ENCODE measurements around the gene FAM124B.

DNA sequence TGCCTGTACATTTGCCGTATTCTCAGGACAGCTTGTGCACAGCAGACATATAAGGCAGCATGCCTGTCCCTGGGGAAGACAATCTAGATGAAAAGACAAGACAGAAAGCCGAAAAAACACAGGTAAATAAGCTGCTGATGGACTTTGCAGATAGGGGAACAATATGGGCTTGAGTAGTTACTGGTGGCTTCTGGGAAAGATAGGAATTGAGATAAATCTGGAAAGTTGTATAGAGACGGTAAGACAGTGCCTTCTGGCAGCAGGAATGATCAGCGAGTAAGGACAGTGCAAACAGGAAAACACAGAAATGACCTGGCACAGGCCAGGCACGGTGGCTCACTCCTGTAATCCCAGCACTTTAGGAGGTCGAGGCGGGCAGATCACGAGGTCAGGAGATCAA is 70.2 kb downstream of the FAM124B start:
- no peak for TF ChIP-seq CTCF (IDR thresholded peaks at IDR 0.05; ENCODE audit: low read length)
- no peak for TF ChIP-seq EZH2 (IDR thresholded peaks at IDR 0.05; ENCODE audit: borderline replicate concordance, low read length)

All from OCI-LY1 (cell line).